AG04449 (cell line): ENCODE data around the gene EIF2B5.
"Not testable (repeated sequence)": the region's sequence is repeated elsewhere in the genome, so short reads cannot be mapped to it uniquely, and the experiment has no call there.

ENCODE experiments used
- CTCF ChIA-PET: fragments of 350-600 bp; formaldehyde crosslinking; extraction: SDS; loops from one replicate; lab custom pipeline; 2021; ENCODE audit warnings: antibody characterized with exemption; lab: Yijun Ruan, JAX
- POLR2A ChIA-PET: fragments of 400-600, 350-600 bp; formaldehyde crosslinking; extraction: SDS; loops from one replicate; lab custom pipeline; 2020; ENCODE audit warnings: antibody characterized with exemption, inconsistent platforms; lab: Yijun Ruan, JAX
- DNase-seq: peaks from one replicate; pipeline ENCODE4 v3.0.0-alpha.2; 2010; ENCODE audit warnings: low read depth, low spot score
- H3K4me3 ChIP-seq: 2 replicates; pipeline ENCODE4 v1.5.1; 2011; ENCODE audit warnings: low read depth, mild to moderate bottlenecking, control low read depth, low read length
- TF ChIP-seq, protein P1 (sequence below): IDR thresholded peaks from one replicate; pipeline ENCODE4 v1.5.1; 2011; ENCODE audit warnings: mild to moderate bottlenecking, moderate library complexity, low read length, control low read depth, inconsistent platforms; ENCODE audit not compliant: insufficient read depth; ENCODE audit errors: missing control alignments

The EIF2B5 gene

GRCh38 chr3:184149123-184149522 is 14.0 kb downstream of the EIF2B5 start:
- DNase-seq: no peak
- no peak overlapping the region for H3K4me3 ChIP-seq
- TF ChIP-seq, protein P1, sequence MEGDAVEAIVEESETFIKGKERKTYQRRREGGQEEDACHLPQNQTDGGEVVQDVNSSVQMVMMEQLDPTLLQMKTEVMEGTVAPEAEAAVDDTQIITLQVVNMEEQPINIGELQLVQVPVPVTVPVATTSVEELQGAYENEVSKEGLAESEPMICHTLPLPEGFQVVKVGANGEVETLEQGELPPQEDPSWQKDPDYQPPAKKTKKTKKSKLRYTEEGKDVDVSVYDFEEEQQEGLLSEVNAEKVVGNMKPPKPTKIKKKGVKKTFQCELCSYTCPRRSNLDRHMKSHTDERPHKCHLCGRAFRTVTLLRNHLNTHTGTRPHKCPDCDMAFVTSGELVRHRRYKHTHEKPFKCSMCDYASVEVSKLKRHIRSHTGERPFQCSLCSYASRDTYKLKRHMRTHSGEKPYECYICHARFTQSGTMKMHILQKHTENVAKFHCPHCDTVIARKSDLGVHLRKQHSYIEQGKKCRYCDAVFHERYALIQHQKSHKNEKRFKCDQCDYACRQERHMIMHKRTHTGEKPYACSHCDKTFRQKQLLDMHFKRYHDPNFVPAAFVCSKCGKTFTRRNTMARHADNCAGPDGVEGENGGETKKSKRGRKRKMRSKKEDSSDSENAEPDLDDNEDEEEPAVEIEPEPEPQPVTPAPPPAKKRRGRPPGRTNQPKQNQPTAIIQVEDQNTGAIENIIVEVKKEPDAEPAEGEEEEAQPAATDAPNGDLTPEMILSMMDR: no peak
- CTCF ChIA-PET: interaction anchor here (0.7 to 1.9 kb wide), 11 partner anchors 10 to 140 kb away, joined by 3 to 10 read pairs (median 4); partner anchors contain the start of gene EEF1AKMT4
- POLR2A ChIA-PET: interaction anchor here (0.7 kb wide), 1 partner anchor 27 kb away, joined by 3 read pairs; no protein-coding TSS in a partner anchor

DNA sequence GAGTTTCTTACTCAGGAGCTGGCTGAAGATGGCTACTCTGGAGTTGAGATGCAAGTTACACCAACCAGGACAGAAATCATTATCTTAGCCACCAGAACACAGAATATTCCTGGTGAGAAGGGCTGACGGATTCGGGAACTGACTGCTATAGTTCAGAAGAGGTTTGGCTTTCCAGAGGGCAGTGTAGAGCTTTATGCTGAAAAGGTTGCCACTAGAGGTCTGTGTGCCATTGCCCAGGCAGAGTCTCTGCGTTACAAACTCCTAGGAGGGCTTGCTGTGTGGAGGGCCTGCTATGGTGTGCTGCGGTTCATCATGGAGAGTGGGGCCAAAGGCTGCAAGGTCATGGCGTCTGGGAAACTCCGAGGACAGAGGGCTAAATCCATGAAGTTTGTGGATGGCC is 14.6 kb downstream of the EIF2B5 start:
- POLR2A ChIA-PET, DNase-seq, H3K4me3 ChIP-seq: not testable (repeated sequence)
- CTCF ChIA-PET: interaction anchor here (0.8 to 1.9 kb wide), 6 partner anchors 11 to 105 kb away, joined by 3 to 10 read pairs (median 4); partner anchors contain the start of gene EEF1AKMT4
- TF ChIP-seq, protein P1: peak; percentile 35

- ChIA-PET POLR2A (interaction anchor here (0.6 to 2.4 kb wide), 7 partner anchors 11 to 31 kb away, joined by 3 to 11 read pairs (median 5); partner anchors contain the start of genes ABCF3 and EIF2B5), CTCF (interaction anchor here (1.2 kb wide), 1 partner anchor 10 kb away, joined by 3 read pairs; no protein-coding TSS in a partner anchor)
- TF ChIP-seq, protein P1: no peak
- peak within 1 kb of the TSS; percentile 94 for H3K4me3 ChIP-seq
- no peak for DNase-seq
Observed at GRCh38 chr3:184154885-184155643, 19.9 kb downstream of the EIF2B5 start, which contains the start of gene DVL3. DVL3 (plus strand) TSS chr3:184155377; CDS start chr3:184155636, 259 bp downstream.

- CTCF ChIA-PET: interaction anchor here (1.2 to 2.2 kb wide), 2 partner anchors 11 to 25 kb away, joined by 3 to 8 read pairs; no protein-coding TSS in a partner anchor
- H3K4me3 ChIP-seq: peak overlapping the region; percentile 94
- TF ChIP-seq, protein P1: no peak
- POLR2A ChIA-PET: interaction anchor here (0.6 to 2.4 kb wide), 9 partner anchors 12 to 37 kb away, joined by 3 to 11 read pairs (median 4); partner anchors contain the start of genes ABCF3 and EIF2B5
- no peak for DNase-seq
Observed at GRCh38 chr3:184155644-184156521, 20.7 kb downstream of the EIF2B5 start.

GRCh38 chr3:184156522-184156955 is 21.4 kb downstream of the EIF2B5 start:
- H3K4me3 ChIP-seq: peak overlapping the region; percentile 94
- ChIA-PET POLR2A (interaction anchor here (1.0 to 2.4 kb wide), 6 partner anchors 12 to 36 kb away, joined by 3 to 11 read pairs (median 4); partner anchors contain the start of genes ABCF3 and EIF2B5), CTCF (interaction anchor here (2.1 to 2.2 kb wide), 2 partner anchors 24 to 94 kb away, joined by 8 to 9 read pairs; partner anchors contain the start of gene EEF1AKMT4)
- TF ChIP-seq, protein P1: no peak
- no peak for DNase-seq
